GM21526 (cell line): ENCODE data around the gene AKAP9.
"Not testable (repeated sequence)": the region's sequence is repeated elsewhere in the genome, so short reads cannot be mapped to it uniquely, and the experiment has no call there.

Experiments used
- ATAC-seq: cut with Tn5 transposase; IDR thresholded peaks from one replicate; pipeline ENCODE4 v1.9.1; 2021; ENCODE audit warnings: moderate library complexity; ENCODE audit not compliant: unreplicated experiment, low FRiP score

Gene AKAP9

DNA sequence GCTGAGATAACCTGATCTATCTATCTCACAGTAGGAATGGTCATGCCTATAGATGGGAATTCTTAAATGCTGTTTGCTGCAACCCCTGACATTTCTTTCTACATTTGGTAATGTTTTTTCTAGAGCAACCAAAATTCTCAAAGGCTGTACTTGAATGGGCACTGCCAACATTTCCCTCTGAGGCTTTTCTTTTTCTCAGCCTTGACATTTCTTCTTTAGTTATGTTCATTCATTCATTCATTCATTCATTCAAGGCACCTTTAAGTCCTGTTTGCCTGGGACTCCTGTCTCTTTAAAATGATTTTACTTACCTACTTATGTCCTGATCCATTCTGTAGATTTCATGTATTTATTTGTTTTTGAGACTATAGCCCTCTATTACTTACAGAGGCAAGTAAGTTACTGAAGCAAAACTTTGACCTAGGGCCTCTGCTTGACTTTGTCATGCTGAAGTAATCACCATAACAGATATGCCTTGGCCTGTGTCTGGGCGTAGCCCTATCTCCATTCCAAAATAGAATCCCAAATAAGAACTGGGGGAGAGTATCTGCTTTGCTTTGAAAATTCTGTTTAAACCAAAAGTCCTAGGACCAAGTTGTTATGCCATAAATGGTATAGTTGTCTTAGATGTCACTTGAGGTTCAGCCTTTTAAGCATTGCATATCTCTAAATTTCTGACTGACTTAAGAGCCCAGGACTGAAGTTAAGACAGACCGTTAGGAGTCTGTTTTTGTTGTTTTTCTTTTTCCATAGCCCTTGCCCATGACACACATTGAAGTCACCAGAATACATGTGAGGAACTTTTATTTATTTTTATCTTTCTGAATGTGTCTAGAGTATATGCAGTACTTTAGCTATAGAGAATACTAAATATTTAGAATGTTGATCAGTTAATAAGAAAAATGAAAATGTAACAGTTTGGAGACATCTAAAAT is 59.2 kb downstream of the AKAP9 start:
- no peak for ATAC-seq

DNA sequence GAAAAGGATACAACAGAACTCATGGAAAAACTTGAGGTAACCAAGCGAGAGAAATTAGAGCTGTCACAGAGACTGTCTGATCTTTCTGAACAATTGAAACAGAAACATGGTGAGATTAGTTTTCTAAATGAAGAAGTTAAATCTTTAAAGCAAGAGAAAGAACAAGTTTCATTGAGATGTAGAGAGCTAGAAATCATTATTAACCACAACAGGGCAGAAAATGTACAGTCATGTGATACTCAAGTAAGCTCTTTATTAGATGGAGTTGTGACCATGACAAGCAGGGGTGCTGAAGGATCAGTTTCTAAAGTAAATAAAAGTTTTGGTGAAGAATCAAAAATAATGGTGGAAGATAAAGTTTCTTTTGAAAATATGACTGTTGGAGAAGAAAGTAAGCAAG is 62.1 kb downstream of the AKAP9 start:
- ATAC-seq, result no peak

DNA sequence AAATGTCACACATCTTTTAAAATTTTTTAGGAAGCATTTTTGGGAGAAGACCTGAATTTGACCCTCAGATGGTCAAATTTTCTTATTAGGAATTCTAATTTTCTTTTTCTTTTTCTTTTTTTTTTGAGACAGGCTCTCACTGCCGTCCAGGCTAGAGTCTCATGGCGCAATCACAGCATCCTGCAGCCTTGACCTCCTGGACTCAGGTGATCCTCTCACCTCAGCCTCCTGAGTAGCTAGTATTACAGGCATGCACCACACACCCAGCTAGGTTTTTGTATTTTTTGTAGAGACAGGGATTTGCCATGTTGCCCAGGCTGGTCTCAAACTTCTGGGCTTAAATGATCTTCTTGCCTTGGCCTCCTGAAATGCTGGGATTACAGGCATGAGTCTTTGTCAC is 65.4 kb downstream of the AKAP9 start:
- no peak for ATAC-seq

DNA sequence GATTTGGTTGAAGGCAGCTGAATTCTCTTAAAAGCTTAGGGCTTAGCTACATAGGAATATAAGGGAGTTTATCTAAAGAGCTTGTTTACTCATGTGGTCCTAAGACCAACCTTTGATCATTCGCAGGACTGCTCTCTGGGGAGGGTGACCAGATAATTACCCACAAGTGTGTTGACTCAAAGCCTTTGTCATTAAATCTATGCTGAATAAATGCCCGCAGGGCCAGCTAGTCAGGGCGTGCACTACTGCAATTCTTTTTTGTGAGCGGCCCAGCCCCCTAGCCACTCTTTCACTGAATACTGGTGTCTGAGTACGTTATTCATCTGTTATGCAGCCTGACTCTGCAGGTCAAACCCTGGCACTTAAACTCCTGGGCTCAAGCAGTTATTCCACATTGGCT is 69.6 kb downstream of the AKAP9 start:
- no peak for ATAC-seq

DNA sequence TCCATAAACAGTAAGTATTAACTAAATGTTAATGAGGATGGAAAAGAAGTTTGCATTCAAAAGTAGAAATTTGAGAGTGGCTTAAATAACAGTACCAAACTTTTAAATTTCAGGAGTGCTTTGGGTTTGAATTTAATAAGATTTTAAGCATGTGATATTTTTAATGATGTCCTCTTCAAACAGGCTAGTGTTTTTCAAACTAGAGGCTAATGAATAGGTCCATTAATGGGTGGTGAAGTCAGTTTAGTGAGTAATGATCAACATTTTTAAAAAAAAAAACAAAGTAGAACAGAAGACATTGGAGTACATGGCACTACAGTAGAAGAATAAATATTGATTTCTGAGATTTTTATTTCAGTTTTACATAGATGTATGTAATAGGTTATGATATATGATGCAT is 72.9 kb downstream of the AKAP9 start:
- ATAC-seq, result no peak

DNA sequence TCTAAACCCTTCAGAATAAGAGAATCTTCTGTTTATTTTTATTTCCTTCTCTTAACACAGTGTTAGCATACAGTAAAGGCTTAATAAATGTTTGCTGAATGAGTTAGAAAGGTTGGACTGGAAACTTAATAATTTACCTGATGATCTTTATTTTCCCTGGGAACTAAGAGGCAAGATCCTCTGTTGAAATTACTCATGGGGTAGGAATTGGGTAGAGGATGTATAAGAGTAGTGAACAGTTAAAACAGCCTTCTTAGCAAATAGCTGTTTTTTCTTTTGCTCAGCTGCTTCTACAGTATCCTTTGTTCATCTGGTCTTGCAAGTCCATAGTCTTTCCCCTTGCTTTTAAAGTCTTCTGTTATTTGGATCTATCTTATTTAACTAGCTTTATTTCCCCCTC is 80.0 kb downstream of the AKAP9 start:
- ATAC-seq, result no peak

DNA sequence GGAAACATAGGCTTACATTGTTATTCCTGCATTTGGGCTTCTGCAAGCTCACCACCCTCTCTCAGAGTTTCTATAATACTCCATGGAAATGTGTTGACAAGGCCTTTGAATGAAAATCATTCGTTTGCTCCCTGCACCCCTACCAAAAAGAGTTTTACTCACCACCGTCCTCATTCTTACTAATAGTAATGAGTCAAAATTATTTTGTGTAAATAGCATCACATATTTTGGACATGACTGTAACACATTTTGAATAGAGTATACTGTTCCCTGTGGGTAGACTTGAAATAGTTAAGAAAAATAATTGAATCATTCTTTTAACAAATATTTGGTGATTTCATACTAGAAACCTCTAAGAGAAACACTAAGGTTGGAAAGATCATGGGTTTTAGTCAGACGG is 84.6 kb downstream of the AKAP9 start:
- ATAC-seq, result no peak

DNA sequence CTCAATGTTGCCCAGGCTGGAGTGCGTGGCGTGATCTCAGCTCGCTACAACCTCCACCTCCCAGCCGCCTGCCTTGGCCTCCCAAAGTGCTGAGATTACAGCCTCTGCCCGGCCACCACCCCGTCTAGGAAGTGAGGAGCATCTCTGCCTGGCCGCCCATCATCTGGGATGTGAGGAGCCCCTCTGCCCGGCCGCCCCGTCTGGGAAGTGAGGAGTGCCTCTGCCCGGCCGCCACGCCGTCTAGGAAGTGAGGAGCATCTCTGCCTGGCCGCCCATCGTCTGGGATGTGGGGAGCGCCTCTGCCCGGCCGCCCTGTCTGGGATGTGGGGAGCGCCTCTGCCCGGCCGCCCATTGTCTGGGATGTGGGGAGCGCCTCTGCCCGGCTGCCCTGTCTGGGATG is 86.0 kb downstream of the AKAP9 start:
- not testable (repeated sequence) for ATAC-seq

DNA sequence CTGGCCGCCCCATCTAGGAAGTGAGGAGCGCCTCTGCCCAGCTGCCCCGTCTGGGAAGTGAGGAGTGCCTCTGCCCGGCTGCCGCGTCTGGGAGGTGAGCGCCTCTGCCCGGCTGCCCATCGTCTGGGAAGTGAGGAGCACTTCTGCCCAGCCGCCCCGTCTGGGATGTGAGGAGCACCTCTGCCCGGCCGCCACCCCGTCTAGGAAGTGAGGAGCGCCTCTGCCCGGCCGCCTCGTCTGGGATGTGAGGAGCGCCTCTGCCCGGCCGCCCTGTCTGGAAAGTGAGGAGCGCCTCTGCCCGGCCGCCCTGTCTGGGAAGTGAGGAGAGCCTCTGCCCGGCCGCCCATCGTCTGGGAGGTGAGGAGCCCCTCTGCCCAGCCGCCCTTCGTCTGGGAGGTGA is 86.5 kb downstream of the AKAP9 start:
- not testable (repeated sequence) for ATAC-seq

DNA sequence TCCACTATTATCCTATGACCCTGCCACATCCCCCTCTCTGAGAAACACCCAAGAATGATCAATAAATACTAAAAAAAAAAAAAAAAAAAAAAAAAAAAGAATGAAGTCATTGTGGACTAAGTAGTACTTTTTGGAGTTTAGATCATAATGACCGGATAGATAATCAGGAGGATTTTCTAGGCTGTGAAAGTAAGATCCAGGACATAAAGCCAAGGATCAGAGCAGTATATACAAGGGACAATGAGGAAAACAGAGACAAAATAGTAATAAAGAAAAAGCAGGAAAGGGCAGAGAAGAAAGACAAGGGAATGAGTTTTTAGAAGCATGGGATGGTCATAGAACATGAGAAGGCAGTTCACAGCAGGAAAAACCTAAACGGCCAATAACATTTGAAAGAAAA is 87.6 kb downstream of the AKAP9 start:
- ATAC-seq, result no peak

DNA sequence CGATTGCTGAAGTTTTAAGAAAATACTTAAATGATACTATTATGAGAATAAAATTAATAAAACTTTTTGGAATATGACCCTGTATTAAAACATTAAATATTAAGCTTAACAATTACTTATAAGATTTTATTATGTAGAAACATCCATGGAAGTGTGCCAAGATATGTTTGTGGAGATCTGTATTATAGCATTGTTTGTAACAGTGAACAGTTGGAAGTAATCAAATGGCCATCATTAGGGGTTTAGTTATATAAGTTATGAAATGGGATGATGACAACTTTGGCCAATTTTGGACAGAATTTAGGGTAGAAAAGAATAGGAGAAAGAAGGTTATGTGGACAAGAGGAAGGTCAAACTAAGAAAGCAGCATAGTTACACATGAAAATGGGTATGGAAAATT is 88.0 kb downstream of the AKAP9 start:
- no peak for ATAC-seq

DNA sequence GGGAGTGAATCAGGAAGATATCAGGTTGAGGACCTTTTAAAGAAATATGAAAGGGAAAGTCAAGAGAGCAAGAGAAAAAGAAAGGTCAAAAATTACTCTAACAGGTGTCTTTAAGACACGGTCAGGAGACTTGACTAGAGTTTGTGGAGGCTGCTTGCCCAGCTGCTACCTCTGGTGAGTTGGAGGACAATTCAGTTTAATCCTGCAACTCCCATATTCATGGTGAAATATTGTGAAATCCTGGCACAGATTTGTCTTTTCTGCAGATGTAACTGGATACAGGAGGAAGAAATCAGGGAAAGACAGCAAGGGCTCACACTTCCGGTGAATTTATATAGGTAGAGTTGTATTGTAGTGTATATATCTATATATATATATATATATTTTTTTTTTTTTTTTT is 93.5 kb downstream of the AKAP9 start:
- ATAC-seq, result no peak

DNA sequence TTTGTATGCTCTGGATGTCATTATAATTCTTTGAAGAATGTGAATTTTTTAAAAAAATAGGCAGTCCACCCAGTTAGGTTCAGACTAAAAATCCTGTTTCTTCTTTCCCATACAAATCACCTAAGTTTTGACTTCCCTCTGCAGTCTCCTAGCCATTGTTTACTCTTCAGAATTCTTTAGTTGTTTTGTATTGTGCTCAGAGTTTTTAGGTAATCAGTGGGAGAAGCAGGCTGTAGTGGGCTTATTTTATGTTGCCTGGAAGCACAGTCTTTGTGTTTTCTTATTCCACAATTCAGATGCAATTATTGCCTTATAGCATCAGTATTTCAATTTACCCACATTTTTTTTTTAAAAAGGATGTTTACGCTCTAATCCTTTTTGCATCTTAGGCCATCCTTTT is 94.9 kb downstream of the AKAP9 start:
- ATAC-seq, result no peak

DNA sequence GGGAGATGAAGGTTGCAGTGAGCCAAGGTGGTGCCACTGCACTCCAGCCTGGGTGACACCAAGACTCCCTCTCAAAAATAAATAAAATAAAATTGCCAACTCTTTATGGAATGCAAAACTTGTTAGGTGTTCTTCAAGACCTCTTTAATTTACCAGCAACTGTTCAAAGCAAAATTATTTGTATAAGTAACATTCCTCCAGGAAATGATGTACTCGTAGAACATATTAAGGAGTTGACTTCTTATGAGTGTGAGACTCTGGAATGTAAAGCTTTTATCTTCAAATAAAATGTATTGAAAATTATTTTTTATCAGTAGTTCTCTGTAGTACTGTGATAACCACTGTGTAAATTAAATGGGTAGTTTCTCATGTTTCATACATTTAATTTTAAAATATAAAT is 99.2 kb downstream of the AKAP9 start:
- no peak for ATAC-seq

DNA sequence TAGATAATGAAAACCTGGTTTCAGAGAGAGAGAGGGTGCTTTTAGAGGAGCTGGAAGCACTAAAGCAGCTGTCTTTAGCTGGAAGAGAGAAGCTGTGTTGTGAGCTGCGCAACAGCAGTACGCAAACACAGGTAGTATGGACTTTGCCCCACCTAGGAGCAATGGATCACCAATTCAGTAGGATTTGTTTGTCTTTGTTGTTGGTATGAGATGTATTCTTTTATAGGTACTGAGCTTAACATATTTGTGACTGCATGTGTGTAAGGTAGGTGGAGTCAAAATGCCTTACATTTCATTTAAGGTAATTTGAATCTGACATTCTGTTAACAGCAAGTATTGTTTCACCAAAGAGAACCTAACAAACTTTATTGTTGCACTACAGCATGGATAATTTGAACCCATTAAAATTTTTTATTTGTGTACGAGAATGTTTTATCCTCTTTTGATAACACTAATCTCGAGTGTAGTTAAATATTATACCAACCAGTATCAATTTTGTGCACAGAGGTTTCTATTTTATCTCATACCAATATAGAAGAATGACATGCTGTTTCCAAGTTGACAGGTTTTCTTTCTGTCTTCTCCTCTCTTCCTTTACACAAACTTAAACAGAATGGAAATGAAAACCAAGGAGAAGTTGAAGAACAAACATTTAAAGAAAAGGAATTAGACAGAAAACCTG is 101.5 kb downstream of the AKAP9 start:
- no peak for ATAC-seq

DNA sequence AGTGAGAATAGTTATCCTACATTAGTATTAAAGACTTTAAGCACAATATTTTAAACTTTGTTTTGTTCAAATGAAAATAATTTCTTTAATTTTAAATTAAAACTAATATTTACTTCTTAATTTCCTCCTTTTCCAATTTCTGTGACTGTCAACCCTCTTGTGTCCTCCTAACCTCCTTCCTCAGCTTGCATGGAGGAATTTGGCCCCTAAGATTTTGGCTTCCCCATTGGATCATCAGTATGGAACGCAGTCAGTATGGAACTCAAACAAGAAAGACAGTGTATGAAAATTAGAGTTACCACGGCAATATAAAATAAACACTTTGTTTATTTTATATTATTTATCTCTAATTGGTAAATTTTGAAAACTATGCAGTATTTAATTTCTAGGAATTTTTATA is 102.4 kb downstream of the AKAP9 start:
- ATAC-seq, result no peak

DNA sequence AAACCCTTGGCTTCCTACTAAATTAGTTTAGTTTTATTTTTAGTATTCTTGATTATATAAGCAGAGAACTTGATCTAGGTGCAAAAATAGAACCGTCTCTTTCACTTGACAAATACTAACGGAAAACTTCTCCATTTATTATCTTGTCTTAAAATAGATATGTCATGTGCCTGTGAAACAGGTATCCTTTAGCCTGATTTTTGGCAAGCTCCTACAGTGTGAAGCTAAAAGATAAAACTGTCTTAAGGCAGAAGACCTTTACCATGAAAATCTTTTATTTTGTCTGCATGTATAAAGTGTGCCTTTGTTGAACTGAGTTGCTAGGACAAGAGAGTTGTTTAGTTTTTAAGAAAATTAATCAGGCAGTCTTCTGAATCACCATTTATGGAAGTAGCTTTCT is 103.0 kb downstream of the AKAP9 start:
- ATAC-seq, result no peak

DNA sequence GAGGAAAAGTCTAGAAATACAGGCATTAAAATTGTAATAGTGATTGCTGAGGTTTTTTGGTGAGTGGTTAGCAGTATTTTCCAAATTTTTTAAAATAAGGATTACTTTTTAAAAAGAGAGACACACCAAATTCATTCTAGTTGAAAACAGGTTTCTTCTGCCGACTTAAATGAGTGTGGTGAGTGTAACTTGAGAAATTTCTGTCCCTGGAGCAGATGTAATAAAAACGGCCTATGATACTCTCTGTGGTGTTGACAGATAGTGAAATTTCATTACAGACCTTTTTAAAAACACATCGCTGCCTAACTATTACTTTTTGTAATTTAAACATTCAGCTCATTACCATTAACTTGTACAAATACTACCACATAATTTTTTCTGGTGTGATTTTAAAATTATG is 103.5 kb downstream of the AKAP9 start:
- no peak for ATAC-seq

DNA sequence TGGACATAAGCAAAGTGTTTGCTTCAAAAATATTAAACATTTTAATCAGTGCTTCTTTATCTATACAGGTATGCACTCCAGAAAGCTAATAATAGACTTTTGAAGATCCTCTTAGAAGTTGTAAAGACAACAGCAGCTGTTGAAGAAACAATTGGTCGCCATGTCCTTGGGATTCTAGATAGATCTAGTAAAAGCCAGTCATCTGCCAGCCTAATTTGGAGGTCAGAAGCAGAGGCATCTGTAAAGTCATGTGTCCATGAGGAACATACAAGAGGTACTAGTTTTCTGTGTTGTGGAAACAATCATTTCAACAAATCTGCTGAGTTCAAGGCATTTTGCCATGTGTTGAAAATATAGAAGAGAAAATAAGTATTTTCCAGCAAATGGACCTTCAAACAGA is 104.3 kb downstream of the AKAP9 start:
- ATAC-seq, result no peak

DNA sequence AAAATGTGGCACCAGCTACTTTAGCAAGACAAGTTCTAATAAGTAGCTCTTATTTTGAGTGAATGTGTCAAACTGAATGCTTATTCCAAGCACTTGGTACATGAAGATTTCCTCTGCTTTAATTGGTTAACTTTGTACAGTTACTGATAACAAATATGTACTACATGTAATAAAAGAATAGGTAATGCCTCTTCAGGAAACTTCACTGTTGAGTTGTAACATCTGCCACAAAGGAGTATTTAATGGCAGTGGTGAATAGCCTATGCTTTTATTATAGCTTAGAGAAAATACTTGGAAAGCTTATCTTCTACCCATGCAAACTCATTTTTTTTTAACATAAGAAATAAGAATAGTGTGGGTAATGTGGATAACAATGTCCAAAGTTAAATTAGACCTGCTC is 111.0 kb downstream of the AKAP9 start:
- no peak for ATAC-seq

DNA sequence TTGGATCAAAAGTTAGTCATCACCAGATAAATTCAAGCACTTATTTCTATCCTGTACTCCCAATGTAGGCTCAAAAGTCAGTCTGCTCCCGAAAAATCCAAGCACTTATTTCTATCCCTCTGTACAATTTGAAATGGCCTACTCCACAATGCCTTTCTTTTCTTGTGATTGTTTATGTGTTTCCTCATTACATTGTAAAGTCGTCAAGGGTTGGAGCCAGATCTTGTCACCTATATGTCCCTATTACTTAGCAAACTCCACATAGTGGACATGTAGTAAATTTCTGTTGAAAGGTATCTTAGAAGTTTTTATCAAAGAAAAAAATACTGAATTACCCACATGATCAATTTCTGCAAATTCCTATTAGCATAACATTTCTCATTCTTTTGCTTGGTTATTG is 111.5 kb downstream of the AKAP9 start:
- no peak for ATAC-seq

DNA sequence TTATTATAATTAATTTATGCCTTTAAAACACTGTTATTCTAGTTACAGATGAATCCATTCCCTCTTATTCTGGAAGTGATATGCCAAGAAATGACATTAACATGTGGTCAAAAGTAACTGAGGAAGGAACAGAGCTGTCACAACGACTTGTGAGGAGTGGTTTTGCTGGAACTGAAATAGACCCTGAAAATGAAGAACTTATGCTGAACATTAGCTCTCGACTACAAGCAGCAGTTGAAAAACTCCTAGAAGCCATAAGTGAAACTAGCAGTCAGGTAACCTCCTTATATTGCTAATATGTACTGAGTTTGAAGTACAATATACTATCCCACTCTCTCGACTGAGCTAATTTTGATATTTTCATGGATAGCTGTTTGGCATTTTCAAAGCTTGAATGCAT is 112.0 kb downstream of the AKAP9 start:
- ATAC-seq, result no peak
